Activated T-cell treated with anti-CD3 and anti-CD28 coated beads, Interleukin-2, amount 50 U/mL, for 72 hours (primary cell): ENCODE results near the gene ASTN2. TPM values are rescaled to one million over a fixed set of nuclear protein-coding genes. Genes with fewer than 3 reads are reported as not detected.

Experiments
- ATAC-seq, 2 donors: fragments of 150-1000 bp; cut with Tn5 transposase; replicated peaks in 1 of 2; 2 replicates each; pipeline ENCODE4 v1.10.0; 2021; ENCODE audit warnings: moderate library complexity in 2 of 2, mild to moderate bottlenecking in 1 of 2
- DNase-seq, 2 donors: peaks; one replicate each; pipeline ENCODE4 v3.0.0; 2021 to 2022; ENCODE audit warnings: mixed read lengths in 1 of 2
- H3K27ac Mint-ChIP-seq: one replicate; pipeline ENCODE4 v1.8.0; 2022; ENCODE audit warnings: mild to moderate bottlenecking, moderate library complexity, mixed read lengths
- H3K27me3 Mint-ChIP-seq: one replicate; pipeline ENCODE4 v1.8.0; 2022; ENCODE audit warnings: low read depth, mixed read lengths
- H3K36me3 Mint-ChIP-seq, 2 donors: one replicate each; pipeline ENCODE4 v1.8.0; 2022; ENCODE audit warnings: mixed read lengths in 2 of 2, mild to moderate bottlenecking in 1 of 2; ENCODE audit not compliant: insufficient read depth in 2 of 2
- H3K4me1 Mint-ChIP-seq: one replicate; pipeline ENCODE4 v1.8.0; 2022; ENCODE audit warnings: low read depth, mixed read lengths
- H3K4me3 Mint-ChIP-seq, 2 donors: one replicate each; pipeline ENCODE4 v1.8.0; 2022; ENCODE audit warnings: mild to moderate bottlenecking in 2 of 2, mixed read lengths in 2 of 2, moderate library complexity in 2 of 2
- H3K9me3 Mint-ChIP-seq, 2 donors: one replicate each; pipeline ENCODE4 v1.8.0; 2022; ENCODE audit warnings: mixed read lengths in 2 of 2
- total RNA-seq, 2 donors: library from RNA; stranded (reverse); gene quantifications; one replicate each; pipeline ENCODE4 v1.2.3, GENCODE V29; 2022

Gene ASTN2
- total RNA-seq, 2 donors from 2014 or later = 4.2 to 5.6 TPM

DNA sequence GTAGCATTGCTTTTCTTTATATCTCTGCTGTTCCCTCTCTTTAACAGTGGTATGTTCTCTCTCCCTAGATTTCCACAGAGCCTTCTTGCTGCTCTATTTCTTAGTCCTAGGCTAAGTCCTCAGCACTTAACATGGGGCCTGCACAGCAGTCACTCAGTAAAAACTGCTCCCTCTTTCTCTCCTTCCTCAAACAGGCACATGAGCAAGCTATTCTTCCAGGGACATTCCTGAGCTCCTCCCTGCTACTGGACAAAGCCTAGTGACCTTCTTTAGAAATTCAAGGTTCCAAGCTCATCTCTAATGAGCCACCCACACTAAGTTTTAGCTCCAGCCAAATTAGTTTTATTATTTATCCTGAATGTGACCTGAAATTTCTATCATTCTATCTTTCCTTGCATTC lies 688.3 kb downstream of the ASTN2 start:
- Mint-ChIP-seq H3K4me3 (no peak overlapping the region), H3K4me1 (no peaks in the 10 kb centered on the region), H3K36me3 (no peaks in the 10 kb centered on the region), H3K27ac (no peak overlapping the region), H3K27me3 (peaks cover 7% of the 10 kb centered on the region), H3K9me3 (no peaks in the 10 kb centered on the region)
- ATAC-seq = no peak
- no peak for DNase-seq

- Mint-ChIP-seq H3K27me3 (peaks cover 23% of the 10 kb centered on the region), H3K4me1 (no peaks in the 10 kb centered on the region), H3K9me3 (peaks cover 1 to 5% of the 10 kb centered on the region in 2 donors), H3K4me3 (no peak overlapping the region), H3K27ac (no peak overlapping the region), H3K36me3 (peaks cover 0 to 2% of the 10 kb centered on the region in 2 donors)
- ATAC-seq (no peak), DNase-seq (no peak)
Observed at GRCh38 chr9:116724123-116724522, 690.7 kb downstream of the ASTN2 start.

GRCh38 chr9:116721944-116722343 lies 692.9 kb downstream of the ASTN2 start:
- peaks cover 1 to 5% of the 10 kb centered on the region in 2 donors for H3K9me3 Mint-ChIP-seq
- H3K36me3 Mint-ChIP-seq = peaks cover 0 to 2% of the 10 kb centered on the region in 2 donors
- peaks cover 23% of the 10 kb centered on the region for H3K27me3 Mint-ChIP-seq
- H3K4me1 Mint-ChIP-seq = no peaks in the 10 kb centered on the region
- H3K27ac Mint-ChIP-seq = no peak overlapping the region
- no peak for DNase-seq
- ATAC-seq = no peak
- H3K4me3 Mint-ChIP-seq = no peak overlapping the region

DNA sequence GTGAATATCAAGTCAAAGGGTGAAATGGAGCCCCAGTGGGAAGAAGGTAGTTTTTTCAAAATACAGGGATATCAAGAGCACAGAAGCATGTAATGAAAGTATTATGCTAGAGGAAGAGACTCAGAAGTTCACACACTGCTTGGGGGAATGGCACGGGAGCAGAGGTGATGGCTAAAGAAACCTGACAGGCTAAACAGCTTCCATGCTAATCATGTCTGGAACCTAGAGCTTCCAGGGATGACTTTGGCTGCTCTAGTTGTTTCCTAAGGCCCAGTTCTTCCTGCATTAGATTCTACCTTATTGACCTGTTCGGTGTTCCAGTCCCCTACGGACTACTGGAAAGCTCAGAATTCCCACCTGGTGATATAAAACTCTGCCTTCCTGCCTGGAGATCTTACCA lies 693.4 kb downstream of the ASTN2 start:
- DNase-seq (no peak), ATAC-seq (no peak)
- peaks cover 23% of the 10 kb centered on the region for H3K27me3 Mint-ChIP-seq
- no peak overlapping the region for H3K4me3 Mint-ChIP-seq
- no peaks in the 10 kb centered on the region for H3K4me1 Mint-ChIP-seq
- peaks cover 0 to 2% of the 10 kb centered on the region in 2 donors for H3K36me3 Mint-ChIP-seq
- peaks cover 1 to 5% of the 10 kb centered on the region in 2 donors for H3K9me3 Mint-ChIP-seq
- H3K27ac Mint-ChIP-seq = no peak overlapping the region

DNA sequence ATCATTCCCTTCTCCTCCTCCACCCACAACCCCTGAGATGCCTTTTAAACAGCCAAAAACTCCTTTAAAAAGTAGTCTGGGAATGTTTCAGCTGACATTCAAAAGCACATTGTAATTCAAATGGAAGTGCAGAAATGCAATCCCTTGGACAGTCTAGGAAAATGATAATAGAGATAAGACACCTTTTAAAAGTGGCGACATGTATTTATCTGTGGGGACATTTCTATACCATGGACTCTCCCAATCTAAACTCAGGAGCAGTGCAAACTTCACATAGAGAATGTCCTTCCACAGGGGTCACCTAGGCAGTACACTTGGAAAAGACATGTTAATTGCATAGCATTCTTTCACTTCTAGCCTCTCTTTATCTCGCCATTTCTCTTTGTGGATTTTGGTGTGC lies 694.7 kb downstream of the ASTN2 start:
- no peak for DNase-seq
- peaks cover 1 to 5% of the 10 kb centered on the region in 2 donors for H3K9me3 Mint-ChIP-seq
- H3K36me3 Mint-ChIP-seq = peaks cover 0 to 2% of the 10 kb centered on the region in 2 donors
- H3K4me3 Mint-ChIP-seq = no peak overlapping the region
- no peak for ATAC-seq
- no peak overlapping the region for H3K27ac Mint-ChIP-seq
- H3K27me3 Mint-ChIP-seq = peaks cover 23% of the 10 kb centered on the region
- no peaks in the 10 kb centered on the region for H3K4me1 Mint-ChIP-seq

- Mint-ChIP-seq H3K4me3 (no peak overlapping the region), H3K27me3 (peaks cover 16% of the 10 kb centered on the region), H3K9me3 (peaks cover 1 to 5% of the 10 kb centered on the region in 2 donors), H3K36me3 (peaks cover 0 to 2% of the 10 kb centered on the region in 2 donors), H3K27ac (no peak overlapping the region), H3K4me1 (no peaks in the 10 kb centered on the region)
- no peak for ATAC-seq
- no peak for DNase-seq
Observed at GRCh38 chr9:116718111-116718510, 696.7 kb downstream of the ASTN2 start.

GRCh38 chr9:116717150-116717549 lies 697.7 kb downstream of the ASTN2 start:
- Mint-ChIP-seq H3K27ac (no peak overlapping the region), H3K27me3 (peaks cover 16% of the 10 kb centered on the region), H3K4me1 (no peaks in the 10 kb centered on the region), H3K9me3 (peaks cover 1 to 5% of the 10 kb centered on the region in 2 donors), H3K36me3 (peaks cover 0 to 2% of the 10 kb centered on the region in 2 donors), H3K4me3 (no peak overlapping the region)
- no peak for ATAC-seq
- DNase-seq = no peak

DNA sequence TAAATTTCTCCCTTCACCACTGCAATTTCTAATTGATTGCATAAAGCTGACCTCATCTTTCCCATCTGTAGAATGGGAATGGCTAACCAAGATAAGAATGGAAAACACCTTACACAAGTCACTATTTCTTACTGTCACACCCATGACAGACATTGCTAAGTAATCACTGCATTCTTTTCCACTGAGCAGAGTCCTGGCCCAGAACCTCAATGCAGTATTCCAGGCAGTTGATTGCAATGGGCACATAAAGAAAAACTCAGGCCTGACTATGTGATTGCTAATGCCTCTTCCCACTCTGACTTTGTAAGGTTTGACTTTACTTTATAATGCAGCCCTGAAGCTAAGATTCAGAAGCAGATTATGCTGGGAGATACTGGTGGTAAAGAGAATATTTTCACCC lies 698.4 kb downstream of the ASTN2 start:
- Mint-ChIP-seq H3K36me3 (peaks cover 0 to 2% of the 10 kb centered on the region in 2 donors), H3K9me3 (peaks cover 1 to 5% of the 10 kb centered on the region in 2 donors), H3K4me3 (no peak overlapping the region), H3K4me1 (no peaks in the 10 kb centered on the region), H3K27me3 (peaks cover 16% of the 10 kb centered on the region), H3K27ac (no peak overlapping the region)
- DNase-seq (no peak), ATAC-seq (no peak)

DNA sequence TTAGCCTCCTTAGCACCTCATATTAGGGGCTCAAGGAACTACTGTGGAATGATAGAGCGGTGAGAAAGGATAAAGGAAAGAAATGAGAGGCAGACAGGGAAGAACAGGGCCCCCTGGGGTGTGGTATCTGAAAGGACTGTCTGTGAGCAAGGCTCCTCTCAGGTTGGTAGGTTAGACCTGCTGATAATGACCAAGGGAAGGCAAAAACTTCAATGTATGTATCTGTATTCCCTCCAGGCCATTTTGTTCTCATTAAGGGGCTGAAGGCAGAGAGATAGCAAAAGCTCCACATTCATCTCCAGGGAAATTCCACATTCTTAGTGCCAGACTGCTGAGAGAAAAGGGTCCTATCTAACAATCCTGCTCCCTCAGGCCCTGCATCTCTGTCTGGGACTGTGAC lies 699.1 kb downstream of the ASTN2 start:
- Mint-ChIP-seq H3K4me1 (no peaks in the 10 kb centered on the region), H3K4me3 (no peak overlapping the region), H3K36me3 (peaks cover 0 to 2% of the 10 kb centered on the region in 2 donors), H3K27ac (no peak overlapping the region), H3K9me3 (peaks cover 1 to 2% of the 10 kb centered on the region in 2 donors), H3K27me3 (peaks cover 11% of the 10 kb centered on the region)
- DNase-seq (no peak), ATAC-seq (no peak)

- no peaks in the 10 kb centered on the region for H3K4me1 Mint-ChIP-seq
- H3K36me3 Mint-ChIP-seq = no peaks in the 10 kb centered on the region
- H3K27me3 Mint-ChIP-seq = no peaks in the 10 kb centered on the region
- DNase-seq = no peak
- H3K9me3 Mint-ChIP-seq = peaks cover 0 to 2% of the 10 kb centered on the region in 2 donors
- no peak for ATAC-seq
- H3K4me3 Mint-ChIP-seq = no peak overlapping the region
- H3K27ac Mint-ChIP-seq = peak overlapping the region; percentile 35
Observed at GRCh38 chr9:116713271-116713670, 701.6 kb downstream of the ASTN2 start.

GRCh38 chr9:116712781-116713180 lies 702.1 kb downstream of the ASTN2 start:
- no peaks in the 10 kb centered on the region for H3K36me3 Mint-ChIP-seq
- H3K4me1 Mint-ChIP-seq = no peaks in the 10 kb centered on the region
- no peaks in the 10 kb centered on the region for H3K27me3 Mint-ChIP-seq
- H3K9me3 Mint-ChIP-seq = peaks cover 0 to 2% of the 10 kb centered on the region in 2 donors
- ATAC-seq (no peak), DNase-seq (no peak)
- no peak overlapping the region for H3K4me3 Mint-ChIP-seq
- H3K27ac Mint-ChIP-seq = no peak overlapping the region

GRCh38 chr9:116706310-116707290 lies 708.3 kb downstream of the ASTN2 start:
- peaks cover 0 to 9% of the 10 kb centered on the region in 2 donors for H3K36me3 Mint-ChIP-seq
- ATAC-seq = no peak
- no peaks in the 10 kb centered on the region for H3K27me3 Mint-ChIP-seq

GRCh38 chr9:116705531-116705930 lies 709.3 kb downstream of the ASTN2 start:
- Mint-ChIP-seq H3K4me1 (peaks cover 21% of the 10 kb centered on the region), H3K27ac (no peak overlapping the region), H3K4me3 (no peak overlapping the region), H3K9me3 (peaks cover 0 to 4% of the 10 kb centered on the region in 2 donors), H3K36me3 (peaks cover 0 to 11% of the 10 kb centered on the region in 2 donors), H3K27me3 (no peaks in the 10 kb centered on the region)
- DNase-seq = no peak
- ATAC-seq = no peak

More at GRCh38 chr9:116706310-116707290, 708.3 kb downstream of the ASTN2 start:
- Mint-ChIP-seq H3K4me1 (peaks cover 10% of the 10 kb centered on the region), H3K9me3 (peaks cover 0 to 4% of the 10 kb centered on the region in 2 donors), H3K27ac (no peak overlapping the region), H3K4me3 (no peak overlapping the region)
- DNase-seq = no peak
